Suppressor macrophage (primary cell): ENCODE data around the gene SNX20.

Experiments used
- DNase-seq, 4 experiments: peaks; one replicate each; pipeline ENCODE4 v3.0.0-alpha.2; 2020 to 2022

SNX20 gene

DNA sequence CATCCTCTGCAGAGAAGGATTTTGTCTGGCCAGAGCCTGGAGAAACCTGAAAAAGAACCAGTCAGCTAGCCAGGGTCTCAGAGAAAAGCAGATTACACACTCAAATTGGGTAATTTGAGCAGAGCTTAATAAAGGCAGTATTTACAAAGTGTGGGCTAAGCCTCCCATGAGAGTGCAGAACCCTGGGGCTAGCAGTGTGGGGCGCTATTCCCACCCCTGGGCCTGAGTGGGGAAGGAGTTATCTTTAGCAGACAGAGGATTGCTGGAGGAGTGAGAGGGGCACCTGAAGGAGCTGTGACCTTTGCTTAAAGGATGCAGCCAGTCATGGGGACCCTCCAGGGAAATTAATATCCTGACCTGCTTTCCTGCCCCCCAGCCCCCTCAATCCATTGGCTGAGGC is 46.2 kb downstream of the SNX20 start:
- no peak for DNase-seq

- no peak for DNase-seq
Measured at GRCh38 chr16:50634090-50634489, 47.0 kb downstream of the SNX20 start.

DNA sequence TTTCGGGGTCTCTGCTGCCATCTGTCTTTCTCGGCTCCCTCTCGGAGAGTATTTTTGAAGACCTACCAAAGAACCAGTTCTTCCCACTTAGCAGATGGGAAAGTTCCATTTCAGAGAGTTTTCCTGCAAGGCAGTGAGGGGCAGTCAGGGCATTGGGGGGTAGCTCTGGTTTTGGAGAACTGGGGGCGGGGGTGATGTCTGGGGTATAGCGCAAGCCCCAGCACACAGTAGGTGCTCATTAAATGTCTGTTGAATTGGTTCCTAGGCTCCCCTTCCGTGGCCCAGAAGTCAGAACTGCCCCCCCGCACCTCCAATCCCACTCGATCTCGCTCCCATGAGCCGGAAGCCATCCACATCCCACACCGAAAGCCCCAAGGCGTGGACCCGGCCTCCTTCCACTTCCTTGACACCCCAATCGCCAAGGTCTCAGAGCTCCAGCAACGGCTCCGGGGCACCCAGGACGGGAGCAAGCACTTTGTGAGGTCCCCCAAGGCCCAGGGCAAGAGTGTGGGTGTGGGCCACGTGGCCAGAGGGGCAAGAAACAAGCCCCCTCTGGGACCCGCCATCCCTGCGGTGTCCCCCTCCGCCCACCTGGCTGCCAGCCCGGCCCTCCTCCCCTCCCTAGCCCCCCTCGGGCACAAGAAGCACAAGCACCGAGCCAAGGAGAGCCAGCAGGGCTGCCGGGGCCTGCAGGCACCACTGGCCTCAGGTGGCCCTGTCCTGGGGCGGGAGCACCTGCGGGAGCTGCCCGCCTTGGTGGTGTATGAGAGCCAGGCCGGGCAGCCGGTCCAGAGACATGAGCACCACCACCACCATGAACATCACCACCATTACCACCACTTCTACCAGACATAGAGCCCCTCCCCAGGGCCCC is 47.9 kb downstream of the SNX20 start:
- DNase-seq = no peak

GRCh38 chr16:50631985-50632576 is 49.0 kb downstream of the SNX20 start:
- no peak for DNase-seq

DNA sequence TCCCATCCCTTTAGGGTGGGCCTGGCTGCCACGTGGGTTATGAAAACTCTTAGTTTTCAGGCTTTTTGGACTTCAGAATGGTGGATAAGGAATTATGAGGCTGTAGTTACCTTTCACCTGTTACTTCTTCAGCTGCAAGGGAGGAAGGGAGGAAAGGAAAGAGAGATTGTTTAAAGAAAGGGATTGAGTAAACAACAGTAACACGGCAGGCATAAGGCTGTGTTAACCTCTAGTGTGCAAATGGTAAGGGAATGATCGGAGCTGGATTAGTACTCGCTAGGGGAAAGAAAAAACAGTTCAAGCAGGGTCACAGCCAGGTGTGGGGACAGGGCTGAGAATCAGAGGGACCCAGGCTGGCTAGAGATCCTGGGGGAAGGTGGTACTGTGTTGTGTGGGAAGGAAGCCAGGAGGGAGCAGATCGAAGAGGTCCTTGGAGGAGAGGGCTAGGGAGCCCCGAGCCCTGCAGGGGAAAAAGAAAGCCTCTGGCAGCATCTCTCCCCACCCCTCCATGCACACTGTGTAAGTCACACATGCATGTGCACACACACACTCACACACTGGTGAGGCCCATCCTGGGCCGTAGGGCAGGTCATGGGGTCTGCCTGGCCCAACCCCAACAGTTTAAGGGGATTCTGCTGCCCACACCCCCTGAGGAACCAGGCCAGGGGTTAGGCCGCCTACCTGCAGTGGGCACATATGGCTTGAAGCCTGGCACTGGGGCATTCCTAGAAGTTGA is 49.7 kb downstream of the SNX20 start:
- DNase-seq = no peak

GRCh38 chr16:50630394-50631020 is 50.6 kb downstream of the SNX20 start:
- DNase-seq = no peak

DNA sequence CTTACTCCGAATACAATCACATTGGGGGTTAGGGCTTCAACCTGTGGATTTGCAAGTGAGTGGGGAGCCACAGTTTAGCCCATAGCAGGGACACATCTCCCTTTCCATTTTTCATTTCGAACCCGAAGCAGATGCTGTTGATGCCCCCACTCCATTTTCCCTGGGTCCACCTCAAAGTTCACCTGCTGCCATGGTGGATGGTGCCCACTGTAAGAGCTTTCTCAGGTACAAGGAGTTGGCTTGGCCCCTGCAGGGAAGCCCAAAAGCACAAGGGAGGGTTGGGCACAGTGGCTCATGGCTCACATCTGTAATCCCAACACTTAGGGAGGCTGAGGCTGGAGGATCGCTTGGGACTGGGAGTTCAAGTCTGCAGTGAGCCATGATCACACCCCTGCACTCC is 51.8 kb downstream of the SNX20 start:
- no peak for DNase-seq

DNA sequence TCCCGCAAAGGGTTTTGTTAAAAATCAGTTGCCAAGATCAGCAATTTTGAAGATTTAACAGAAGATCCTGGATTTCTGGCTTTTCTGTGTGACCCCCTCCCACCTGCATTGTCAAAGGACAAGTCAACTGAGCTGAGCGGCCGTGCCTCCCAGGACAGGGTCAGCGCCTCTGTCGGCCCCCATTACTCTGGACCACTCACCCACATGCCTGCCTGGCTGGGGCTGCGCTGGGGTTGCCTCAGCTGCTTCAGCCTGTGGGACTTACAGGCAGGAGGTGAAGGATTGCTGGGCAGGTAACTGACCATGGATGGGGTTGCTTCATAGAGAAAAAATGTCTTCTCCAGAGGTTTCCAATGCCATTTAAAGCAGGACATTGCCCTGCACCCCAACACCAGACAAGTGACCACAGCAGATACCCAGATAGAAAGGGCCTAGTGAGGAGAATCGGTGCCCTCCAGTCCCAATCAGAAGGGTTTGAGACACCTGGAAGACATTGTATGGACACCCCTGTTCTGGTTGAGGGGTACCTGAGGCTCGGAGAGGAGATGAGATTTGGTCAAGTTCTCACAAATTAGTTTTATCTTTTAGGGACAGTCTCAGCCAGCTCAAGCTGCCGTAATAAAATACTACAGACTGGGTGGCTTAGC is 52.8 kb downstream of the SNX20 start:
- DNase-seq = no peak

DNA sequence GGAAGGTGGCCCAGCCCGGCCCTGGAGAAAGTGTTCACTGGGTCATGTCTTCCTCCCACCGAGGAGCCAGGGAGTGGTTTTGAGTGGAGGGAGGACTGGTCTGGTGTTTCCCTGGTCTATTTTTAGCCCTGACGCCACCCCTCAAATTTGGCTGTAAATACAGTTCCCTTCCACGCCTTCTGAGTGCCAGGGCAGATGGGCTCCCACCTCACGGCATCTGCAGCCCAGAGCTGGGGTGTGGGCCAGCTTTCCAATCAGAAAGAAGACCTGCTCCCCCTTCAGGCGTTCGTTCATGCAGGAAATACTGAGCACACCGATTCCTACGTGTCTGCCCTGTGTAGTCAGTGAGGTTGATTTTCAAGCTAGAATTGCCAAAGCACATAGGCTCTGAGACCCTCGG is 53.7 kb downstream of the SNX20 start:
- DNase-seq = peak; percentile 21 to 56 (median 37)

DNA sequence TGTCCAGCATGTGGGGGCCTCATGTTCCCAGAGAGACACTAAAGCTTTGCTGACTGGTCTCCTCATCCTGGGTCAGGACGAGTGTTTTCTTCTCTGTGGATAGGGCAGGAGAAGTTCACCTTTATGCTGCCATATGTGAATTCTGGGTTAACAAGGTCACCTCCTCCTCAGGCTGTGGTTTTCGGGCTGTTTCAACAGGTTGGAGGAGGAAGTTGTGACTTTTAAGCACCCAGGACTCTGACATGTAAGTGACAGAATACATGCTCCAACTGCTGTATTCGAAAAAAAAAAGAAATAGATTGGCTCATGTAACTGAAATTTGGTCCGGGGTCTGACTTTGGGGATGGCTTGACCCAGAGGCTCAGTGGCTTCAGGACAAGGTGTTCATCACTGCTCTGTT is 54.2 kb downstream of the SNX20 start:
- DNase-seq = peak in 3 of 4 experiments; percentile 24 to 32 (median 24)

DNA sequence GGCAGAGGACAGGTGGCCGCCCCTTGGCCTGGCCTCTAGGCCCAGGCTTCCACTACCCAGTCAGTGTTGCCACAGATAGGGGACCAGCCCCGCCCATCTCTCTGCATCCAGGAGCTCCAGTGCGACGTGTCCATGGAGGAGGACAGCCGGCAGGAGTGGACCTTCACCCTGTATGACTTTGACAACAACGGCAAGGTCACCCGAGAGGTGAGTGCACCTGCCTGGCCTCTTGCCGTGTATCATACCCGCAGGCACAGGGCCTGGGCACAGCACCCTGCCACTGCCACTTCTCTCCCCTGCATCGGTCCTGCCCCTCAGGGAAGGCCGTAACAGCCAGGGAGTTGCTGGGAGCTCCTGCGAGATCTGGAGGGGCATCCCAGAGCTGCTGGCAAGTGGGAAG is 55.7 kb downstream of the SNX20 start:
- no peak for DNase-seq

DNA sequence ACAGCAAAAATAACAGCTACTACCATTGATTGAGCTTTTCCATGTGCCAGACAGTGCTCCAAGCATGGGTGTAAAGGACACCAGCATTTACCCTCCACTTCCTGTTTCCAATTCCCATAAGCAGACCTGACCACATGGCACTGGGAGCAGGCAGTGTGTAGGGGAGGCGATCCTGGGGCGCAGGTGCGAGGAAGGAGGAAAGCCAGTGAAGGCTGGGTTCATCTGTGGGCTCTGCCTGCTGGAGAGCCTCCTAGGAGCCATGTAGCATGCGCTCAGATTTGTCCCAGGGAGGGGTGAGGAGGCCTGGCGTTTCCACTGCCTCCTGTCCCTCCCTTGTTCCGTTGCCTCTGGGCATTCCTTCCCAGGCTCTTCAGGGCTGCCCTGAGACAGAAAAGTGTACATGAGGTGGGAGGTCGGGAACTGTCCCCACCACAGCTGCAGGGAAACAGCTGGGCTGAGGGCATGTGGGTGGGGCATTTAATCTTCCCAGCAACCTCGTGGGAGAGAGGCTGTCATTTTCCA is 56.6 kb downstream of the SNX20 start:
- DNase-seq = no peak

GRCh38 chr16:50622643-50623369 is 58.3 kb downstream of the SNX20 start:
- no peak for DNase-seq

DNA sequence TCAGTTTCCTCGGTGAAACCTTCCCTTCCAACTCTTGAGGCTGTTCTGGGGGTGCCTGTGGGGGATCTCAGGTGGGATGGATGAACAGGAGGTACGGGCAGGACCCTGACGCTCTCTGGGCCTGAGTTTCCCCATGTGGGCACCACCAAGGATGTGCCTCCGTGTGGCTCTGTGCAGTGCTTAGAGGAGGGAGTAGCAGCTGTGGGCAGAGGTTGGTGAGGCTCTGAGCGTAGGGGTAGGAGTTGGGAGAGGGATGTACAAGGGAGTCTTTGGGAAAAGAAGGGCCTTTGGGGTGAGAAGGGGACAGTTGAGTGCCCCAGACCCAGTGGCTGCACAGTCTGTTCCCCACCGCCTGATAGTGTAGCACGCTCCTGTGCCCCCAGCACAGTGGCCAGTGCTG is 59.1 kb downstream of the SNX20 start:
- DNase-seq = no peak
